AG10803 (cell line): ENCODE data around the gene SCGB1D4.
A peak's percentile ranks its signal among the peaks of the same experiment; 100 is the strongest.

Experiments used
- DNase-seq: peaks from one replicate; pipeline ENCODE4 v3.0.0; 2010; ENCODE audit warnings: low read depth
- H3K4me3 ChIP-seq: 2 replicates; pipeline ENCODE4 v1.5.1; 2011; ENCODE audit warnings: mild to moderate bottlenecking, low read length, control low read depth
- TF ChIP-seq, protein P1 (sequence below): conservative IDR thresholded peaks from 2 replicates; pipeline ENCODE4 v1.5.1; 2011; ENCODE audit warnings: mild to moderate bottlenecking, low read length, control low read depth, inconsistent platforms

The SCGB1D4 gene

DNA sequence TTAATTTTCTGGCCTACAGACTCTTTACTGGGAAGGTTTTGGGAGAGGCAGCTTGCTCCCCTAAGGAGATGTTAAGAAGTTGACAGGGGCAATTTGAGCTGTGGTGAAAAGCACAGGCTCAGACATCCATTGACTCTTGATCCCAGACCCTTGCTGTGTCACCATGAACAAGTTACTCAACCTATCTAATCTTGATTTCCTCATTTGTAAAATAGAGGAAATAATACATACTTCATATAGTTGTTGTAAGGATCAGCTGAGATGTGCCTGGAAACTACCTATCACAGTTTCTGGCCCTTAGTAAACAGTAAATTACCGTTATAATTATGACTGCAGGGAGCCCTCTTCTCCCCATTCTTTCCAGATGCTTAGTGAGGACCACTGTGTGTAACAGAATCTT is 16.6 kb upstream of the SCGB1D4 start:
- H3K4me3 ChIP-seq = no peak overlapping the region
- no peak for DNase-seq
- TF ChIP-seq, protein P1, sequence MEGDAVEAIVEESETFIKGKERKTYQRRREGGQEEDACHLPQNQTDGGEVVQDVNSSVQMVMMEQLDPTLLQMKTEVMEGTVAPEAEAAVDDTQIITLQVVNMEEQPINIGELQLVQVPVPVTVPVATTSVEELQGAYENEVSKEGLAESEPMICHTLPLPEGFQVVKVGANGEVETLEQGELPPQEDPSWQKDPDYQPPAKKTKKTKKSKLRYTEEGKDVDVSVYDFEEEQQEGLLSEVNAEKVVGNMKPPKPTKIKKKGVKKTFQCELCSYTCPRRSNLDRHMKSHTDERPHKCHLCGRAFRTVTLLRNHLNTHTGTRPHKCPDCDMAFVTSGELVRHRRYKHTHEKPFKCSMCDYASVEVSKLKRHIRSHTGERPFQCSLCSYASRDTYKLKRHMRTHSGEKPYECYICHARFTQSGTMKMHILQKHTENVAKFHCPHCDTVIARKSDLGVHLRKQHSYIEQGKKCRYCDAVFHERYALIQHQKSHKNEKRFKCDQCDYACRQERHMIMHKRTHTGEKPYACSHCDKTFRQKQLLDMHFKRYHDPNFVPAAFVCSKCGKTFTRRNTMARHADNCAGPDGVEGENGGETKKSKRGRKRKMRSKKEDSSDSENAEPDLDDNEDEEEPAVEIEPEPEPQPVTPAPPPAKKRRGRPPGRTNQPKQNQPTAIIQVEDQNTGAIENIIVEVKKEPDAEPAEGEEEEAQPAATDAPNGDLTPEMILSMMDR = no peak

DNA sequence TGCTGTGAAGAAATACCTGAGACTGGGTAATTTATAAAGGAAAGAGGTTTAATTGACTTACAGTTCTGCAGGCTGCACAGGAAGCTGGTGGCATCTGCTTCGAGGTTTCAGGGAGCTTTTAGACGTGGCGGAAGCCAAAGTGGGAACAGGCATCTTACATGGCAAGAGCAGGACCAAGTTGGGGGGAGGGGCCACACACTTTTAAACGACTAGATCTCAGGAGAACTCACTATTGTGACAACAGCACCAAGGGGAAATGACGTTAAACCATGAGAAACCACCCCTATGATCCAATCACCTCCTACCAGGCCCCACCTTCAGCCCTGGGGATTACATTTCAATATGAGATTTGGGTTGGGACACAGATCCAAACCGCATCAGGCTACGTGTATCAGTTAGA is 11.1 kb upstream of the SCGB1D4 start:
- TF ChIP-seq, protein P1 = no peak
- no peak for DNase-seq
- no peak overlapping the region for H3K4me3 ChIP-seq

DNA sequence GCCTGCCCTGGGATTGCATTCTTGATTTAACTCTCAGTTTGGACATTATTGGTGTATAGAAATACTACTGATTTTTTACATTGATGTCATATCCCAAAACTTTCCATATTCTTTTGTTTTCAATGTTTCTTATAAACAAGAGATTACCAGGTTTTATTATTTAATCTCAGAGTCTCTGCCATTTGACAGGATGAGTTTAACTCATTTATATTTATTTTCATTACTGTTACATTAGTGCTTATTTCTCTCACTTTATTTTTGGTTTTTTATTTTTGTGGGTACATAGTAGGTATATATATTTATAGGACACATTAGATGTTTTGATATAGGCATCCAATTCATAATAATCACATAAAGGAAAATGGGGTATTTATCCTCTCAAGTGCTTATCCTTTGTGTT is 9.1 kb upstream of the SCGB1D4 start:
- H3K4me3 ChIP-seq = no peak overlapping the region
- DNase-seq = no peak
- TF ChIP-seq, protein P1 = no peak

DNA sequence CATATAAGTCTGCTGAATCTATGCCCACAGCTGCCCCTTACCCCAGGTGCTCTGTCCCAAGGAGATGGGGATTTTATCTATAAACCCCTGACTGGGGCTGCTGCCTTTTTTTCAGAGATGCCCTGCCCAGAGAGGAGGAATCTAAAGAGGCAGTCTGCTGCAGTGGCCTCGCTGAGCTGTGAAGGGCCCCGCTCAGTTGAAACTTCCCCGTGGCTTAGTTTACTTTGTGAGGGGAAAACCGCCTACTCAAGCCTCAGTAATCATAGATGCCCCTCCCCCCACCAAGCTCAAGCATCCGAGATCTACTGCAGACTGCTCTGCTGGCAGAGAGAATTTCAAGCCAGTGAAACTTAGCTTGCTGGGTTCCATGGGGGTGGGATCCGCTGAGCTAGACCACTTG is 7.4 kb upstream of the SCGB1D4 start:
- DNase-seq = no peak
- TF ChIP-seq, protein P1 = no peak
- no peak overlapping the region for H3K4me3 ChIP-seq

DNA sequence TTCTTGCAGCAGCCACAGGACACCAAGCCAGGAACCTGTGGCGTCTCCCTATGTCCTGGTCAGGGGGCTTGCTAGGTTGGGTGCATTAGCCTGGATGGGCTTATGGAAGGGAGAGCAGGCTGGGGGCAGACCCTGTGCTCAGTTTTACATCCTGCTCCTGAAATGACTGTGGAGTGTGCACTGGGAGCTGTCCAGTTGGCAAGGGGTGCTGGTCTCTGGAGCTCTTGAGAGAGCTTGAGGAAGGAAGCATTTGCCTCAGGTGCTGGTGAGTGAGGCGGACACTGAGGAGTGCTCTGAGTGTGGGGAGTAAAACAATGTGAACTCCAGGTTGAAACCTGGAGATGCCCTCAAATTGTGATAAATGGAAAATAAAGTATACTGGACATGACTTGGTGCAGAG is 3.4 kb downstream of the SCGB1D4 start:
- H3K4me3 ChIP-seq = no peak overlapping the region
- peak; percentile 9 for DNase-seq
- TF ChIP-seq, protein P1 = no peak

DNA sequence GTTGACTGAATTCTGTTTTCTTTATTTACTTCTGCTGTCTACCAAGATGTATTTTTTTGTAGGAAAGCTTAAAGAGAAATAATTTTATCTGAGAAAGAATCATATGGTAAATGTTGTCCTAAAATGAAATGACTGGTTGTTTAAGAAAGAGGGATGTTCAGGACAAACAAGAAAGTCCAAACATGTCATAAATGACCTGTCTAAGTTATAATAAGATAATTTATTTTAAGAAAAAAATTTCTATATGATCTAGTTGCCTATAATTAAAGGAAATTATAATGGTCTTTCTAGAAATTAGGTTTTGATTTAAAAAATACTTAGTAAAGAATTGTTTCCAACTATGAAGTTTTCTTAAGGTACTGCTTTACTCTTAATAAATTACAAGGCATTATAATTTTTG is 18.4 kb downstream of the SCGB1D4 start:
- TF ChIP-seq, protein P1 = no peak
- DNase-seq = no peak
- no peak overlapping the region for H3K4me3 ChIP-seq

DNA sequence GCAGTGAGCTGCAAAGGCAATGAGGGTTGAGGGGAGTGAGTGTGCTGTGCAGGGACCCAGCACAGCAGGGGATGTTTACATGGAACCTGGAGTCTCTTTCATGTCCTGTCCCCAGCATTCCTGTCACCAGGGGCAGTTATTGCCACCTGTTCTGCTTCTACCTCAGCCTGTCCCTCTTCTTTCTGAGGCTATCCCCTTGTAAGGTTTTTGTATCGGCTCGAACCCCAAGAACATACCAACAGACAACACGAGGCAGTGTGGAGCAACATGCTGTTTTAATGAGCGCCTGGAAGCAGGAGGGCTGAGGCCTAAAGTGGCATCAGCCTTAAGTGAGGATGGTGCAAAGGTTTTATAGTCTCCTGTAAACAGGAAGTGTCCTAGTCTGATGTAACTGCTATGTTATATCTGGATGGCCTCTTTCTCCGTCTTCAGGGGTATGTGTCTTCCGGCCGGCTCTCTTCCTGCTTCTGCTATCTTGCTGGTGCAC is 25.0 kb downstream of the SCGB1D4 start:
- no peak for DNase-seq
- TF ChIP-seq, protein P1 = no peak
- H3K4me3 ChIP-seq = no peak overlapping the region
